Islet of Langerhans (tissue), 1 donor: ENCODE results near the gene PPP1R2B.
"Not testable (repeated sequence)": the region's sequence is repeated elsewhere in the genome, so short reads cannot be mapped to it uniquely, and the experiment has no call there.

Source experiments
- FAIRE-seq: peaks from one replicate; lab custom pipeline; 2011; peaks lifted over from hg19 to GRCh38; lab: Jason Lieb, UNC

PPP1R2B gene

DNA sequence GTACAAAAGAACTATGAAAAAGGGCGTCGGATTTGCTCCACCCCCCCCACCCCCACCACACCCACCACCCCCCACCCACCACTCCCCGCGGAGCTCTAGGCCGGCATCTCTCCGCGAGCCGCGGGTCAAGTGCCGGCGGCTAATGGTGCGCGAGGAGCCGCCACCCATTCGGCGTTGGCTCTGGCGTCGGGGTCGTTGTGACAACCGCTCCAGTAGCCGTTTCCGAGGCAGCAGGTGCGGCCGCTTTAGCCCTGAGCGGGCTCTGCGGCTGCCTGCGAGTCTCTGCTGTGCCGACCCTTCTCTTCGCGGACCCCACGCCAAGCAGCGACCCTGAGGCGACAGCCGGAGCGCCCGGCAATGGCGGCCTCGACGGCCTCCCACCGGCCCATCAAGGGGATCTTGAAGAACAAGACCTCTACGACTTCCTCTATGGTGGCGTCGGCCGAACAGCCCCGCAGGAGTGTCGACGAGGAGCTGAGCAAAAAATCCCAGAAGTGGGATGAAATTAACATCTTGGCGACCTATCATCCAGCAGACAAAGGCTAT, at the start of gene PPP1R2B:
Gene PPP1R2B, plus strand, starts transcription at position 90 of the 546 bp plus-strand sequence. Its CDS starts 268 bp downstream, at position 358.
- FAIRE-seq = no peak

DNA sequence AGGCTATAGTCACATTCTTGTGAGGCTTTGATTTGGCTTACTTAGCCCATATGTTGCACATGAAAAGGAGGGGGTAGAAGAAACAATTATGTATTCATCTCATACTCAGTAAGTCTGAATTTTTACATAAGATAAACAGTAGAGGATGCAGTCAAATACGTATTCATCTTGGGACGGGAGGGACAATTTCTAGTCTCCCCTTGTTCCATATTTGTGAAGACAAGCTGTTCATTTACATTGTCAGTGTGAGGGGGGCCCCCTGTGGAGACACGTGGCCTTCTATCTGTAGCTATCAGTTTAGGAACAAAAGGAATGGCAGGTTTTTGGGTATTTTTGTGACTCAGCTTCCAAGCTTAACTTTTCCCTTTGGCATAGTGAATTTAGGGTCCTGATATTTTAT, 49.2 kb upstream of the PPP1R2B start:
- no peak for FAIRE-seq

DNA sequence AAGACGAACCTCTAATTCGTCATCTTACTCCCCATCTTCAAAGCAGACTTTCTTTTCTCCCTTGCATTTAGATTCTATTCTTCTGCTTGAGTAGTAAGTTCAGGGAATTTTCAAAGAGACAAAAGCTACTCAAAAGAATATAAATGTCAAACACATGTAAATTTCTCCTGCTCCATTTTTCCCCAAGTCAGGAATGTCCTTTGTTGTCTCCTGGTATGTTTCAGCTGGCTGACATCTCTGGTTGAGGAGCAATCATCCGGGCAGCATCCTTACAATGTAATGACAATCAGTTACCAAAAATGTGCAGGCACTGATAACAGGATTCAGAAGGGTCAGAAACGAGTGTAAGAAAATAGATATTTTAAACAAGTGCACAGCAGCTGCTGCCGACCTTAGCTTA, 47.6 kb upstream of the PPP1R2B start:
- no peak for FAIRE-seq

DNA sequence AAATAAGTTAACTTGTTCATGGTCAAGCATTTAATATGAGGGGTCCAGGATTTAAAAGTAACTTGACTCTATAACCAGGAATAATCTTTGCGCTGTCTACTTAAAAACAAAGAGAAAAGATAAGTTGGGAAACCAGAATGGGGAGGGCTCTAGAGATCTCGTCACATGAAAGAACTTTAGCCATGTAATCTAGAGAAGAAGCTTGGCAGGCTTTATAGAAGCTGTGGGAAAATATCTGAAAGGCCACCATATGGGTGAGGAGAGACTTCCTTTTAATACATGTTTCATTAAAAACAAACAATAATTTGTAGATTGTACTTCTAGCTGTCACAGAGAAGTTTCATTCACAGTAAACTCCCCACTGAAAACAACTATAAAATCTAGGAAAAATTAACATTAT, 46.7 kb upstream of the PPP1R2B start:
- FAIRE-seq = no peak

DNA sequence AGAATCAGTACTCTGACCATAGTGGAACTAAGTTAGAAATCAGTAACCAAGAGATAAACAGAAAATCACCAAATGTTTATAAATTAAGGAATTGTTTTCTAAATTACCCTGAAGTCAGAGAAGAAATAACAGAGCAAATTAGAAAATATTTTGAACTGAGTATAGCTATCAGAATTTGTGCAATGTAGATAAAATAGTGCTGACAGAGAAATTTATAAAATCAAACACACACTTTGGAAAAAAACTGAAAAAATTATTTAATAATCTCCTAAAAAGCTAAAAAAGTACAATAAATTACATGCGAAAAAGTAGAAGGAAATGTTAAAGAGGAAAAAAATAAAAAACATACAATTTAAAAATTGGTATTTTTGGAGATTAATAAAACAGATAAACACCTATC, 37.1 kb upstream of the PPP1R2B start:
- FAIRE-seq = no peak

DNA sequence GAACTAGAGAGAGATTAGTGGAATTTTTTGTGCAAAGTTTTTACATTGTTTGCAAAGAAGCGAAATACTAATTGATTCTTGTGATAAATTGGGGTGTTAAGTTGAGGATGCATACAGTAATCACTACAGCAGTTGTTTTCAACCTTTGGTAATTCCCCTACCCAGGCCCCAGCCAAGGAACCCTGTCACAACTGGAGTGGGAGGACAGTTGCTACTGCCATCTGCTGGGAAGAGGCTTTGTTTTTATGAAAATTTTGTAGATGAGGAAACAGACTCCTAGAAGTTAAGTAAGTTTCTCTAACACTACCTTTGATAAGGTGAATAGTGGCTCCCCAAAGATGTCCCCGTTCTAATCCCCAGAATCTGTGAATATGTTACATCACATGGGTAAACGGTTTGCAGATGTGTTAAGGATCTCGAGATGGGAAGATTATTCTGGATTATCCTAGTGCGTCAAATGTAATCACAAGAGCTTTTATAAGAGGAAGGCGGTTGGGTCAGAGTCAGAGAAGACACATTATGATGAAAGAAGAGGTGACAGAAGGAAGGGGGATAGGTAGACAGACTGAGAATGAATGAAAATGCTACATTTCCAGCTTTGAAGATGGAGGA, 34.0 kb upstream of the PPP1R2B start:
- no peak for FAIRE-seq

DNA sequence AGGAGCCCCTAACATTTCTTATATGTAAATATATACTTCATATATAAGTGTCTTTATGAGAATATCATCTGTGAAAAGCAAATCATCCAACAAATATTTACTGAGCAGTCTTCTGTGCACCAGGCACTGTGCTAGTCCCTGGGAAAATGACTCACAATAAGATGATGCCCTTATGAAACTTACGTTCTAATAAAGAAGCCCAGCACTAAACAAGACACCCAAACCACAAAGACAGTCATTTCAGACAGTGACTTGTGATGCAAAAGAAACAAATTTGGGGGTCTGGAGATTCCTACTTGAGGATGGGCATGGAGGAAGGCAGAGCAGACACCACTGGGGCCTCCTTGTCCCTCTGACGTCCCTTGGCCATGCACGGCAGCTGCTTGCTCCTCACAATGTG, 30.6 kb upstream of the PPP1R2B start:
- FAIRE-seq = no peak

DNA sequence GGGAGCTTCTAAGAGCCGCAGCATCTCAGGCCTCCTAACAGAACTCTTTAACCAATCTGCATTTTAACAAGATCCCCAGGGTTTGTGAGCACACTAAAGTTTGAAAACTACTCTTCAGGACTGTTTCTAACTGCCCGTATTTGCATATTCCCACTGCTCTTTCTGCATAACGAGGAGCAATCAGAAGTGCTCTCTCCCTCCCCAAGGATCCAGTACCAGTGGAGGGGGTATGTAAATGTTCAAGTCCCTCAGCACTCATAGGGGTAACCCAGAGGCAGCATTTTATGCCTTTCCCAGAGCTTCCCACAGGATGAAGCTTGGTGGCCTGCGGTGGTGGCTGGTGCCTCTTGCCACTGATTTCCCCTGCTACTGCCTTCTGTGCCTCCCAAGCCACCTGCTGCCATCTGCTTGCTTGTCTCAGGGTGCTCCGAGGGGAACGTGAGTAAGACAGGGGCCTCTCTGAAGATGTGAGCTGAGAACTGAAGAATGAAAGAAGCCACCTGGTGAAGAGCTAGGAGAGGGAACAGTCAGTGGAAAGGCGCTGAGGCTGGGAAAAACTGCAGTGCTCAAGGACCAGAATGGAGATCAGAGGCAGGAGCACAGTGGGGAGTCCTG, 30.0 kb upstream of the PPP1R2B start:
- FAIRE-seq = no peak

DNA sequence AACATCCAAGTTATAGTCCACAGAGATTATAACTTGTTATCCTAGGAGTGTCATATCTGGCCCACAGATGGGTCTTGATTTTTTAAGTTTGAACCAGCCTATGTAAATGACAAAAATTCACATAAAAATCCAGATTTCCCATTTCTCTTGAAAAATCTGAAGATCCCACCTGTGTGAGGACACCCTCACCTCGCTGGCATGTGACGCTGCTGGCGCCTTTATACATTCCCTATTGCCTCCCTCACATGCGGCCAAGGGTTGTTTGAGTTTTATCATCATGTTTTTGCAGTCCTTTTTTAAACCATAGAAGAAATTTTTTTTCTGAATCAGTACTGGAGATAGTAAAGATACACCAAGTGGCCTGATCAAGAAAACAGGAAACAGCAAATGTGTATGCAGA, 25.9 kb upstream of the PPP1R2B start:
- FAIRE-seq = no peak

DNA sequence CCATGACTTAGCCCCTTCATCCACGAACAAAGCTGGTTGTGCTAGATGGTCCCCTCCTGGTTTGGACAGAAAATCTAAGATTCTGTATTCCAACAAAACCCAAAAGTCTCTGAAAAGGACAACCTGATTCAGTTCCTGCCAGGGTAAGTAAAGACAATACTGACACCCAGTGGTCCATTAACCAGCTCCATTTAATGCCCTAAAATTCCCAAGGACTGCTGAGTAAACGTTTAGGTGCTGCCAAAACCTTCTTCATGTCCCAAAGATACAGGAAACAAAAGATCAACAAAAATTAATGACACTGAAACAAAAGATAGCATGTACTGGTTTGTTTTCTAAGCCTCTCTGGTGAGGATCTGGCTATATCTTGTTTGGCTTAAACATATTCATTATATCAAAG, 25.3 kb upstream of the PPP1R2B start:
- FAIRE-seq = peak; percentile 81

DNA sequence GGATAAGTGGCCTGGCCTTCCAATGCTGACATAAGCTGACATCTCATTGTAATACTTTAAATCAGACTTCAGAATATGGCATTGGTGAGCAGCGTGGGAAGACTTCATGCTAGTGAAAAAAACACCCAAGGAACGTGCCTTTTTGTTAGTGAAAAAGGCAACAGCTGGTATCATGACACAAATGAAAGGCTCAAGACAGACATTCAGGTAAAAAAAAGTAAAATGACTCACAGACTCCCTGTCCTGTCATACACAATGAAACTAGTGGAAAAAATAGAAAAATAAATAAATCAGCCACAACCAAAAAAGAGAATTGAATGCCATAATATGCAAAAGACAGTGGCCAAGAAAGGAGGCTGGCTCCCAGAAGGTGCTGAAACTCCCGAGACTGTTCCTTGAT, 24.4 kb upstream of the PPP1R2B start:
- no peak for FAIRE-seq

DNA sequence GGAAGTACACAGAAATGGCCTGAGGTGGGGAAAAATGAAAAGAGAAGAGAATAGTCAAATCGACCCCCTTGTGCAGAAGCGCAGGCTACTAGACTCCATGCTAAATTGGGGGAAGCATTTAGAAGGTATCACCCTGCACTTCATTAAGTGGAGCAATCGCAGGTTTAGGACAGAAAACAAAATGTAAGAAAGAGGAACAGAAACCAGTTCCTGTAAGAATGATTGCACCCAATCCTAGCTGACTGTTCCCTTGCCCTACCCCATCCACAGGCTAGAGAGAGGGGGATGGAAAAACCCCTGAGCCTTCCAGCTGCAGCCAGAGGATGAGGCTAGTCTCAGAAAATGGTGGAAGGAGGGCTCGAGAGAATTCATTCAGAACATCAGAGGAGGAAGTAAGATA, 23.9 kb upstream of the PPP1R2B start:
- FAIRE-seq = no peak

DNA sequence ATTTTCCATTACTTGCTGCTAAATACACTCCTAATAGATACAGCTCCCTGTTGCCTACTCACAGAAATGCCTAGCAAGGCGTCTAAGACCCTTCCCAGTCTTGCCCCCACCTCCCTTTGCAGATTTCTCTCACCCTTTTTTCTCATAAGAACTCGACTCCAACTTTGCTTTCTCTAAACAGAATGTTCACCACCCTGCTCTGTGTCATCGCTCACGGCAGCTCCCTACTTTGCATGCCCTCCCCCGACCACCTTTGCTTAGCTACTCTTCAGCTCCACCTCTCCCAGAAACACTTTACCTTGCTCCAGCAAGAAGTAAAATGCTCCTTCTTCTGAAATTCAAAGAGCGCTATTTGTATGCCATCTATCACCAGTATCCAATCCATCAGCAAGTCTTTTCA, 15.2 kb upstream of the PPP1R2B start:
- FAIRE-seq = no peak

DNA sequence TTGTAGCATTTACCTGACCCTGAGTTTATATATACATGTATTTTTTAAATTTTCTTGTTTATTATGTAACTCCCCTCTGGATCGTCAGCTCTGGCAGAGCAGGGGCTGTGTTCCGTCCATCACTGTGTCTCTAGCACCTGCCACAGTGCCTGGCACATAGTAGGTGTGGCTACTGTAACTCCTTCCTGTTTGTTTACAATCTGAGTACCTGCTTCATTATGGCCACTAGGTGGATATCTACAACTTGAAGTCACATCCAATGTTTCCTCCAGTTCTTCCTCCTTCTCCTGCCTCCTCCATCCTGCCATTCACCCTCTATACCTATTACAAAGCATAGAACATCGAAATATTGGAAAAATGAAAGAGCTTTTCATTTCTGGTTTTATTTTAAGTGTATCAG, 14.2 kb upstream of the PPP1R2B start:
- no peak for FAIRE-seq

DNA sequence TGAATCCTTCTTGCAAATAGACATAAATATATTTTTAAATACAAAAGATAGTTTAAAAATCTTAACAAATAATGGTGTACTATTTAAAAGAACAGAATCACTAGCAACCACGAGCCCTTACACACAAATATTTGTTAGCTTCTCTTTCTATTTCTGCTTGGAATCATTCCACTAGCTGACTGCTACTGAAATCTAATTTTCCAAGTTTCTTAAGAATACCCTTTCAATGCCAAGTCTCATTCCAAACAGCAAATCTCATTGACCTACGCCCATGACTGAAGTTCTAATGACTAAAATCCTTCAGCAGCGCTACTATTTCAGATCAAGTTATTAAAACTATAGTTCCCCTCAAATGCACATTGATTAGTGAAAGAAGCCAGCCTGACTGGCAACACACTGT, 13.2 kb upstream of the PPP1R2B start:
- no peak for FAIRE-seq

DNA sequence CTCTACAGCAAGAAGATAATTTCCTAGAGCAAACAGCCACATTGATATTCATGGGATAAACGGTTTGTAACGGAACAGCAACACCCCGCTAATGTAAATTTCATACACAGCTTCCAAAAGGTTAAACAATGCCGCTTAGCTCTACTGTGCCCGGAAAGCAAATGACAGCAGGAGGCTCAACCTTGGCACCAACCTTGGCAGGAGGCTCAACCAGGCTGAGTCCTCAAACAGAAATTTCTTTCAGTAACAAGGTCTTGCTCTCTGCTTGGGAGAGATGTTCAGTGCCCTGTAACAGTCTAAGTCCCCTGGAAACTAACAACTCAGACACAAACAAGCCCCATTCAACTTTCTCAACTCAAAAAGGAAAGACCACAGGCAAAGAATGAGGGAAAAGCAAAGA, 11.1 kb upstream of the PPP1R2B start:
- no peak for FAIRE-seq

DNA sequence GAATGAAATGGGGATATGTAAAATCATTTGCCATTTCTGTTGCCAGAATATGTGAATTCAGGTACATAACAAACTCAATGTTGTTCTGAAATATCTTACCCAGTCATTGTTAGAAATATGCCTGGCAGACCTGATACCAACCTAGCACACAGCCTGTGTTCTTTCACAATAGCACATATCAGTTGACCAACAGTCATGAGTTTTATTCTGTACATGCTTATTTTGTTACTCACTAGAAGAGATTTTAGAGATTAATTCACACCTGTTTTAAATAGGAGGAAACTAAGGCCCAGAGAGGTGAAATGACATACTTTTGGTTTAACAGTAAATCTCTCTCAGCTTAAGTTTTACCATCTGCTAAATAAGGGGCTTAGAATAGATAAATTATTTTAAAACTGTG, 8.4 kb upstream of the PPP1R2B start:
- no peak for FAIRE-seq

DNA sequence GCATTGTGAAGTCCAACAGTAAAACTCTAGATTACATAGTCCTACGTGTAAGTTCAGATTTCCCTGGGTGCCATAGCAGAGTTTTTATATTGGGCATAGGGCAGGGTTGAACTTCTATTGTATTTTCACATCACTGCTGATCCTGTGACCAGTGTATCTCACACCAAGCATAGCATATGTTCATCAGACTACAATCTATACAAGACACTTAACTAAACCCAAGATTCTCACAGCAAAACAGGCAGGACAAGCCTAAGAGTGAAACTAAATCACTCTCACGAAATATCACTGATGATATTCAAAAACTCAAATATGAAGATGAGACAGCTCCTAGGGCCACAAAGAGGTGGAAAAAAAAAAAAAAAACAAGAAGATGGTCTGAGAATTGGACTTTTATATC, 3.2 kb upstream of the PPP1R2B start:
- no peak for FAIRE-seq

DNA sequence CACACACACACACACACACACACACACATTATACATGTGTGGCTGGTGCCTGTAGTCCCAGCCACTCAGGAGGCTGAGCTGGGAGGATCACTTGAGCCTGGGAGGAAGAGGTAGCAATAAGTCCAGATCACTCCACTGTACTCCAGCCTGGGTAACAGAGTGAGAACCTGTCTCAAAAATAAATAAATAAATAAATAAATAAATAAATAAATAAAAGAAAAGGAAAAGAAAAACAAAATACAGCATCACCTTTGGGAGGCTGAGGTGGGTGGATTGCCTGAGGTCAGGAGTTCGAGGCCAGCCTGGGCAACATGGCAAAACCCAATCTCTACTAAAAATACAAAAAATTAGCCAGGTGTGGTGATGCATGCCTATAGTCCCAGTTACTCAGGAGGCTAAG, 1.6 kb upstream of the PPP1R2B start:
- FAIRE-seq = not testable (repeated sequence)

DNA sequence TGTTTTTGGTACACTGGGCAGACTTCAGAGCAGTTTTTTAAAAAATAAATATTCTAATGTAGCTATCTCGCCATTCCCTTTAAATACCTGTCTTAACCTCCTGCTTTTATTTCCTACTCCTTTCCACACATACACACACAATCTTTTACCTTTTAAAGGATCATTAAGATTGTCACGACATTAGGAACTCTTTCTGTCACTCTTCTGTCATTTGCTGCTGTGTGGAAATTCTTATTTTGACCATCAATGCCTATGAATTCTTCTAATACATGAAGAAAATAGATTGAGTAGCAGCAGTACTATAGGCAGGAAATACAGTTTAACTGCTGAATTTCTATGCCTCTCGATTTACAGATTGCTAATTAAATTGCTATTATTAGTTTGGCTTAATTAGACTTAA, 1.8 kb downstream of the PPP1R2B start:
- FAIRE-seq = no peak

DNA sequence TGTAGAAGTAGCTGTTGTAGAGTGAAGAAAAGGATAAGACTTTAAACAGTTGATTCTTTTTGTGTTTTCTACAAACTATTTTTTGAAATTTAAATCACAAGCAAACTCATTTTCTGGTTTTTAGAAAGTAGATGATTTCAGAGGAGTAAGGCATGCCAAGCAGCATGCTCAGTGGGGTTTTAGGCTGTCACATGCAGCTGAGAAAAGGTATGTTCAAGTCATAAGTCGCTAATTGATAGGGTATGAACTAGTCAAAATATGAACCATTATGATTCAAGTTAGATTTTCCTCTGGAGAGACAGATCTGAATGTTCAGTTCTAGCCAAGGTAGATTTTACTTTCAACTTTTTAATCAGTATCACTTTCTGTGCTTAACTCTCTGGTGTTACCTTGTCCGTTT, 3.0 kb downstream of the PPP1R2B start:
- not testable (repeated sequence) for FAIRE-seq

DNA sequence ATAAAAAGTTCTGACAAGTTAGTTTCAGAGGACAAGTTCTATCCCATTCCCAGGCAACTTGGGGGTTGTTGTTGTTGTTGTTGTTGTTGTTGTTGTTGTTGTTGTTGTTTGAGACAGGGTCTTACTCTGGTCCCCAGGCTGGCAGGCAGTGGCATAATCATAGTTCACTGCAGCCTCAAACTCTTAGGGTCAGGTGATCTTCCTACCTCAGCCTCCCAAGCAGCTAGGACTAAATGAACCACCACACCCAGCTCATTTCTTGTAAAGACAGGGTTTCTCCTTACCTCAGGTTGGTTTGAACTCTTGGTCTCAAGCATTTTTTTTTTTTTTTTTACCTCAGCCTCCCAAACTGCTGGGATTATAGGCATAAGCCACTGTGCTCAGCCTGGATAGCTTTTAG, 15.3 kb downstream of the PPP1R2B start:
- no peak for FAIRE-seq

DNA sequence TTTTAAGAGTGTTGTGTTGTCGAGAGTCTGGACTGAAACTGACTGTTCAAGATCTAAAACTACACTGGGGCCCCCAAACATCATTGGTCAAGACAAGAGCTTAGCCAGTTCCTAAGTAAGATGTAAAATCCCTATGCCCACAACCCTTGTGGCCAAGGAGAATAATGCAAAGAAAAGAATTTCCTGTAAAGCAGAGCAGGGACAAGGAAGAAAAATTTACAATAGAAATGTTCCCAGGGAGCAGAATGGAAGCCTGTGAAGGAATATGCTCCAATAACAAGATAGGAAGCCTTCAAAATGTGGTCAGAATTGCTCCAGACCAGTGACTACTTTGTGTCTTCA, 20.4 kb downstream of the PPP1R2B start:
- FAIRE-seq = no peak

DNA sequence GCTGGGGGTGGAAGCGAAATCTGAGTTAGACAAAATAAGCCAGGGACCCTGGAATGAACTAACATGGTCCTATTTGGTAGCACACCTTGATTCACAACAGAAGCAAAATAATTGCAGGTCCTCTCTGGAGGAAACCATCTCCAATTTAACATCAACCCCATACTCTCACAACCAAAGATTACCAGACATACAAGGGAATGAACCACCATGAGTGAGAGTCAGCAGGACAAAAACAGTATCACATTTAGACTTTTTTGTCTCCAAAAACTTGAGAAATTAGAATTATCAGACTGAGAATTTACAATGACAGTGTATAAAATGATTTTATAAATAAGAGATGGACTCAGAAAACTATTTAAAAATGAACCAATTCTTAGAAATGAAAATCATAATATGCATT, 21.1 kb downstream of the PPP1R2B start:
- no peak for FAIRE-seq
